ENCODE results near the gene RLF. TPM values are rescaled to one million over a fixed set of nuclear protein-coding genes. Genes with fewer than 3 reads are reported as not detected.
A peak's percentile ranks its signal among the peaks of the same experiment; 100 is the strongest.

RLF gene
- total RNA-seq, 4 donors from 2014 or later: 19.4 to 28.7 (median 27.9) TPM

- Histone ChIP-seq H3K27me3 (no peaks in the 10 kb centered on the region), H3K9me3 (no peaks in the 10 kb centered on the region), H3K4me3 (peak overlapping the region; percentile 67 to 88), H3K27ac (peak overlapping the region; percentile 91 to 98 (median 94)), H3K4me1 (peaks cover 0 to 52% (median 10%) of the 10 kb centered on the region in 3 donors), H3K36me3 (peaks cover 0 to 16% of the 10 kb centered on the region in 2 donors)
- TF ChIP-seq EP300 (IDR thresholded peaks at IDR 0.05) (no peak), POLR2A (IDR thresholded peaks at IDR 0.05) (no peak), CTCF (IDR thresholded peaks at IDR 0.05) (no peak), POLR2AphosphoS5 (IDR thresholded peaks at IDR 0.05) (no peak)
- no peak for ATAC-seq
- 67 to 71% methylated on average over 6 of the region's 6 CpGs for WGBS, 2 donors (ENCODE audit: low coverage in 1 of 2)
Observed at GRCh38 chr1:40256401-40257084, 95.4 kb downstream of the RLF start.

DNA sequence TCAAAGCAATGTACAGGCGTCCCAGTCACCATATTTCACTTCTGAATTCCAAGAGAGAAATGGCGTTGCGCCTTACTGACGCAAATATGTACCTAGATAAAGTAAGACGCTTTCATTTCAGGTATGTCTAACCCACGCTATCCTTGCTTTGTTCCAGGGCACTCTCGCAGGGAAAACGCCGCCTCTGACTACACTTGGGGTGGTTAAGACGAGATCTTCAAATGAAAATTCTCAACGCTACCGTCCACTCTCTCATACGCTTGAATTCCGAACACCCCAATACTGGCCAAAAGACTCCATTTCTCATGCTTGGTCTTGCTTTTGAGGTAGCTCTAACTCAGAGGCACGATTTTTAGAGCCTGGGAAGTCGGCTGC lies 96.1 kb downstream of the RLF start:
- H3K27ac ChIP-seq: peak overlapping the region; percentile 91 to 98 (median 94)
- peaks cover 0 to 24% of the 10 kb centered on the region in 2 donors for H3K36me3 ChIP-seq
- TF ChIP-seq CTCF (IDR thresholded peaks at IDR 0.05) (no peak), POLR2AphosphoS5 (IDR thresholded peaks at IDR 0.05) (no peak), EP300 (IDR thresholded peaks at IDR 0.05) (no peak), POLR2A (IDR thresholded peaks at IDR 0.05) (no peak)
- peak overlapping the region; percentile 67 to 88 for H3K4me3 ChIP-seq
- H3K27me3 ChIP-seq: no peaks in the 10 kb centered on the region
- peaks cover 0 to 59% (median 10%) of the 10 kb centered on the region in 3 donors for H3K4me1 ChIP-seq
- 0% methylated on average over 3 to 16 of the region's 16 CpGs for WGBS, 2 donors (ENCODE audit: low coverage in 1 of 2)
- H3K9me3 ChIP-seq: no peaks in the 10 kb centered on the region
- ATAC-seq: peak; percentile 10

GRCh38 chr1:40257688-40258444 lies 96.7 kb downstream of the RLF start, which contains the start of gene ZMPSTE24:
Gene ZMPSTE24, plus strand, starts transcription at chr1:40258236. Its CDS starts 36 bp downstream, at chr1:40258272.
- Histone ChIP-seq H3K9me3 (no peaks in the 10 kb centered on the region), H3K27me3 (no peaks in the 10 kb centered on the region), H3K4me1 (peaks cover 0 to 65% (median 10%) of the 10 kb centered on the region in 3 donors), H3K4me3 (peak within 1 kb of the TSS; percentile 67 to 88), H3K36me3 (peaks cover 0 to 29% of the 10 kb centered on the region in 2 donors), H3K27ac (peak within 1 kb of the TSS; percentile 91 to 98 (median 94))
- peak; percentile 100 for ATAC-seq
- peak in 2 of 4 experiments; percentile 8 to 16 for TF ChIP-seq CTCF (IDR thresholded peaks at IDR 0.05)
- no peak for TF ChIP-seq EP300 (IDR thresholded peaks at IDR 0.05)
- TF ChIP-seq POLR2AphosphoS5 (IDR thresholded peaks at IDR 0.05): peak; percentile 68
- peak; percentile 13 to 29 for TF ChIP-seq POLR2A (IDR thresholded peaks at IDR 0.05)
- 0% methylated on average over 6 to 17 of the region's 48 CpGs for WGBS, 2 donors (ENCODE audit: low coverage in 1 of 2)

DNA sequence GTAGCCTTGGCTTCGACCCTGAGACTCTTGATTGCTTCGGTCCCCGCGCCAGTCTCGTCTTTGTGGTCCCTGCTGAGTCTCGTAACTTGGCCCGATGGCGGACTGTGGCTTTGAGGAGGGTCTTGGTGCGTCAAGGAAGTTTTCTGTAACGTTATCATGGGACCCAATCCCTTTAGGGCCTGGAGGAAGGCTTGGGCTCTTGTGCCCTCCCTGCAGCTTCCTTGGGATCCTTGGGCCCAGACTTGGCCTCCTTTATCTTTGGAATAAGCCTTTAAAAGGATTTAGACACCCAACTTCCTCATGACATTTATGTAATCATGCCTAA lies 97.2 kb downstream of the RLF start:
- peaks cover 0 to 71% (median 10%) of the 10 kb centered on the region in 3 donors for H3K4me1 ChIP-seq
- TF ChIP-seq POLR2AphosphoS5 (IDR thresholded peaks at IDR 0.05) (no peak), POLR2A (IDR thresholded peaks at IDR 0.05) (no peak), EP300 (IDR thresholded peaks at IDR 0.05) (no peak), CTCF (IDR thresholded peaks at IDR 0.05) (no peak)

More for the DNA sequence above, 97.2 kb downstream of the RLF start:
- Histone ChIP-seq H3K27ac (peak overlapping the region; percentile 91 to 98 (median 94)), H3K9me3 (no peaks in the 10 kb centered on the region), H3K4me3 (peak overlapping the region; percentile 67 to 88), H3K36me3 (peaks cover 0 to 32% of the 10 kb centered on the region in 2 donors), H3K27me3 (no peaks in the 10 kb centered on the region)
- ATAC-seq: no peak
- WGBS, 2 donors (ENCODE audit: low coverage in 1 of 2): 0% methylated on average over 2 of the region's 10 CpGs; no CpG with 5 or more reads in 1 of the 2 donors
